ENCODE measurements around the gene SIK3.

GRCh38 chr11:117054382-117054781 is 43.8 kb downstream of the SIK3 start:
- TF ChIP-seq CTCF (IDR thresholded peaks at IDR 0.05), result no peak
- no peak for TF ChIP-seq POLR2A (IDR thresholded peaks at IDR 0.05)
